Loucy (cell line): Measurements from ENCODE around the gene CD44.

Experiments used
- H2AFZ ChIP-seq: fragments of 200-600 bp; sonication (generic); 2 replicates; pipeline ENCODE4 v1.6.0; 2016; ENCODE audit warnings: antibody characterized with exemption, mild to moderate bottlenecking, low read length, moderate library complexity
- H3F3A ChIP-seq: fragments of 200-600 bp; 2 replicates; pipeline ENCODE4 v1.6.0; 2016; ENCODE audit warnings: antibody characterized with exemption, low read depth, mild to moderate bottlenecking
- H3K27me3 ChIP-seq: fragments of 200-600 bp; sonication (generic); 2 replicates; pipeline ENCODE4 v1.6.1; 2014; ENCODE audit warnings: low read length, mild to moderate bottlenecking; ENCODE audit not compliant: insufficient read depth, poor library complexity, severe bottlenecking
- H3K36me3 ChIP-seq: fragments of 200-600 bp; sonication (generic); 2 replicates; pipeline ENCODE4 v1.6.1; 2016; ENCODE audit warnings: low read length; ENCODE audit not compliant: insufficient read depth
- H3K4me1 ChIP-seq: fragments of 200-600 bp; sonication (generic); 2 replicates; pipeline ENCODE4 v1.5.1; 2014; ENCODE audit warnings: low read length, mild to moderate bottlenecking; ENCODE audit not compliant: insufficient read depth, poor library complexity, severe bottlenecking
- H3K4me2 ChIP-seq: fragments of 200-600 bp; sonication (generic); 2 replicates; pipeline ENCODE4 v1.6.0; 2014; ENCODE audit warnings: antibody characterized with exemption, low read length, low read depth, mild to moderate bottlenecking; ENCODE audit not compliant: poor library complexity, severe bottlenecking
- H3K4me3 ChIP-seq: fragments of 200-600 bp; sonication (generic); 2 replicates; pipeline ENCODE4 v1.5.1; 2014; ENCODE audit warnings: low read length, mild to moderate bottlenecking, mixed read lengths; ENCODE audit not compliant: poor library complexity, severe bottlenecking
- H3K79me2 ChIP-seq: fragments of 200-600 bp; sonication (generic); 2 replicates; pipeline ENCODE4 v1.6.1; 2014; ENCODE audit warnings: low read length; ENCODE audit not compliant: insufficient read depth
- H3K9ac ChIP-seq: fragments of 200-600 bp; sonication (generic); 2 replicates; pipeline ENCODE4 v1.6.0; 2014; ENCODE audit warnings: mild to moderate bottlenecking, low read depth, low read length, moderate library complexity; ENCODE audit not compliant: poor library complexity, severe bottlenecking
- H3K9me2 ChIP-seq: fragments of 200-600 bp; sonication (generic); replicated peaks from 2 replicates; pipeline ENCODE4 v1.6.1; 2016; ENCODE audit warnings: low read depth, low read length, mixed read lengths
- H3K9me3 ChIP-seq: fragments of 200-600 bp; sonication (generic); 2 replicates; pipeline ENCODE4 v1.6.1; 2014; ENCODE audit warnings: mild to moderate bottlenecking, antibody characterized with exemption, low read length, low read depth; ENCODE audit not compliant: insufficient read depth
- H4K20me1 ChIP-seq: fragments of 200-600 bp; sonication (generic); 2 replicates; pipeline ENCODE4 v1.6.0; 2014; ENCODE audit warnings: antibody characterized with exemption, low read length, mild to moderate bottlenecking; ENCODE audit not compliant: insufficient read depth, poor library complexity, severe bottlenecking
- EZH2phosphoT487 ChIP-seq: fragments of 200-600 bp; IDR thresholded peaks from 2 replicates; pipeline ENCODE4 v1.6.1; 2018; ENCODE audit warnings: antibody characterized with exemption, mild to moderate bottlenecking, moderate library complexity, borderline replicate concordance
- TF ChIP-seq, protein P1 (sequence below): fragments of 200-600 bp; sonication (generic); conservative IDR thresholded peaks from 2 replicates; pipeline ENCODE4 v1.5.1; 2014; ENCODE audit warnings: mild to moderate bottlenecking, antibody characterized with exemption, low read length

Gene CD44

DNA sequence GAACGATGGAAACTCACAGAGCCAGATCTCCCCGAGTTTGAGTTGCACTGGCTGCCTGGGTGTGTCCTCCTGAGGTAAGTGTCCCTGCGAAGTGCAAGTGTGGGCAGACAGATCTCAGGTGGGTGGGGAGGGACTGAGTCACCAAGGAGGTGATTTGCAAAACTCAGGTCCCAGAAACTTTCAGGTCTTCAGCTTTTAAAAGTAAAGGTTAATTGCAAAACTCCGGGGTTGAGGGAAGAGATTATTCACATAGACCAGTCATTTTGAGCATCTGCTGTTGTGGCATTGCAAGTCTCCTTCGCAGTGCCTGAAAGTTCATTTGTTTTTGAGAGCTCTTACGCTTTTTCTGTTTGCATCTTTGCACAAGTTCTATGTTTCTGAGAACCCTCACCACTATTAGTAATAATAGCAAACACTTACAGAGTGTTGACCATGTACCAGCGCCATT is 7.1 kb downstream of the CD44 start:
- no peaks in the 10 kb centered on the region for H3K36me3 ChIP-seq
- H3K27me3 ChIP-seq, result no peaks in the 10 kb centered on the region
- H3K79me2 ChIP-seq, result peaks cover 100% of the 10 kb centered on the region
- peak overlapping the region; percentile 97 for H3K4me2 ChIP-seq
- no peaks in the 10 kb centered on the region for H3K9me3 ChIP-seq
- peaks cover 83% of the 10 kb centered on the region for H4K20me1 ChIP-seq
- H2AFZ ChIP-seq, result no peak overlapping the region
- peak overlapping the region; percentile 92 for H3K4me3 ChIP-seq
- no peaks in the 10 kb centered on the region for H3K9me2 ChIP-seq
- peaks cover 82% of the 10 kb centered on the region for H3K4me1 ChIP-seq
- H3K9ac ChIP-seq, result no peak overlapping the region
- no peaks in the 10 kb centered on the region for H3F3A ChIP-seq
- TF ChIP-seq EZH2phosphoT487, result no peak
- TF ChIP-seq, protein P1, sequence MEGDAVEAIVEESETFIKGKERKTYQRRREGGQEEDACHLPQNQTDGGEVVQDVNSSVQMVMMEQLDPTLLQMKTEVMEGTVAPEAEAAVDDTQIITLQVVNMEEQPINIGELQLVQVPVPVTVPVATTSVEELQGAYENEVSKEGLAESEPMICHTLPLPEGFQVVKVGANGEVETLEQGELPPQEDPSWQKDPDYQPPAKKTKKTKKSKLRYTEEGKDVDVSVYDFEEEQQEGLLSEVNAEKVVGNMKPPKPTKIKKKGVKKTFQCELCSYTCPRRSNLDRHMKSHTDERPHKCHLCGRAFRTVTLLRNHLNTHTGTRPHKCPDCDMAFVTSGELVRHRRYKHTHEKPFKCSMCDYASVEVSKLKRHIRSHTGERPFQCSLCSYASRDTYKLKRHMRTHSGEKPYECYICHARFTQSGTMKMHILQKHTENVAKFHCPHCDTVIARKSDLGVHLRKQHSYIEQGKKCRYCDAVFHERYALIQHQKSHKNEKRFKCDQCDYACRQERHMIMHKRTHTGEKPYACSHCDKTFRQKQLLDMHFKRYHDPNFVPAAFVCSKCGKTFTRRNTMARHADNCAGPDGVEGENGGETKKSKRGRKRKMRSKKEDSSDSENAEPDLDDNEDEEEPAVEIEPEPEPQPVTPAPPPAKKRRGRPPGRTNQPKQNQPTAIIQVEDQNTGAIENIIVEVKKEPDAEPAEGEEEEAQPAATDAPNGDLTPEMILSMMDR, result no peak

GRCh38 chr11:35146711-35147110 is 7.7 kb downstream of the CD44 start:
- Histone ChIP-seq H2AFZ (no peak overlapping the region), H3K4me3 (peak overlapping the region; percentile 92), H3K9ac (no peak overlapping the region), H3K27me3 (no peaks in the 10 kb centered on the region), H3K4me2 (peak overlapping the region; percentile 97), H3K9me3 (no peaks in the 10 kb centered on the region), H4K20me1 (peaks cover 88% of the 10 kb centered on the region), H3K9me2 (no peaks in the 10 kb centered on the region), H3K36me3 (no peaks in the 10 kb centered on the region), H3K4me1 (peaks cover 84% of the 10 kb centered on the region), H3F3A (no peaks in the 10 kb centered on the region), H3K79me2 (peaks cover 100% of the 10 kb centered on the region)
- TF ChIP-seq, protein P1, result no peak
- no peak for TF ChIP-seq EZH2phosphoT487

DNA sequence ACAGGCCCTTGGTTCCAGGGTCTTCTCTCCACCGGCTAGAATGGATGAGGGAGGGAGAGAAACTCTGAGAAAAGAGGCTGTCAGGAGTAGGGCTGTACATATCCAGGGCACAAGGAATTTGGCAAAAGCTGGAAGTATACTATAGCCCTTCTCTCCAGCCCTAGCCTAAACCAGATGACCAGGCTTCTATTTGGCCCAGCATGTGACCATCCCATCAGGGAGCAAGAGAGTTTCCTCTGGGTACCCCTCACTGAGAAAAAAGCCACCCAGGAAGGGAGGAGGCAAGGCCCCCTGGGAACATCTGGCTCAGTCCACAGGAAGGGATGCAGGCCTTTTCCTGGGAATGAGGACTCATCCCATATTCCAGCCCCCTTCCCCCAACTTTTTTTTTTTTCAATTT is 8.3 kb downstream of the CD44 start:
- Histone ChIP-seq H3K4me3 (no peak overlapping the region), H4K20me1 (peaks cover 88% of the 10 kb centered on the region), H3K79me2 (peaks cover 100% of the 10 kb centered on the region), H3K9ac (no peak overlapping the region), H2AFZ (no peak overlapping the region), H3K9me3 (no peaks in the 10 kb centered on the region), H3K4me1 (peaks cover 87% of the 10 kb centered on the region), H3K9me2 (no peaks in the 10 kb centered on the region), H3K36me3 (peaks cover 4% of the 10 kb centered on the region; the same call in 1 of the 2 replicates), H3K27me3 (no peaks in the 10 kb centered on the region), H3F3A (no peaks in the 10 kb centered on the region), H3K4me2 (peak overlapping the region; percentile 97)
- no peak for TF ChIP-seq EZH2phosphoT487
- TF ChIP-seq, protein P1, result no peak
